ENCODE data around the gene AMHR2. TPM values are rescaled to one million over a fixed set of nuclear protein-coding genes. Genes with fewer than 3 reads are reported as not detected.

AMHR2 gene
- total RNA-seq, 1 experiment from 2014 or later, result not detected

DNA sequence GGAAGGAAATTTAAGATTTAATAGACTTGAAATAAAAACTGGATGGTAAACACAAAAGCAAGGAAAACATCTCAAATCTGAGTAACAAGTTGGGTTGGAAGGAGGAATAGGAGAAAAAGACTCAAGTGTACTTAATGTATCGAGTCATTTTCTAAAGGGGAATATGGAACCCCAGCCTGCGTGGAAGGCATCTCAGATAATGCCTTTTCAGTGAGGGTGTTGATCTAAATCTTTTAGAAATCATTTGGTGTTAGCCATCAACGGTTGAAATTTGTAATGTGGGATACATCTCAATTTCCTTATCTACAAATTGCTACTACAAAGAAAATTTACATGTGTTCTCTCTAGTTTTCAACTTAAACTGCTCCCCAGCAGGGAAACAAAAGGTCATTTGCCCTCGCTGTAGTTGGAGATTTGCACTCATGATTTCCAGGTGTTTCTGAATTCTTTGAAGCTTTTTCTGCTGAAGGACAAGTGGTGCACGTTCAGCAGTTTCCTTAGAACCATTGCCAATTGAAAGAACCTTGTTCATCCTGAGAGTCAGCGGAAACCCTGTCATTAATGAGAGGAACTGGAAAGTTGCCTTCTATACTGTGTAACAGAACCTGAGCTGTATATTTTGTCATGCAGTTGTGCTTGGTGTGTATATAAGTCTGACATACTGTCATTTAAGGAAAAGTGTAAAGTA lies 30.4 kb downstream of the AMHR2 start:
- ChIA-PET CTCF (no interaction called here), POLR2A (ENCODE audit: unreplicated experiment) (no interaction called here)
- DNase-seq, result no peak
- Histone ChIP-seq H3K27ac (no peak overlapping the region), H3K4me1 (replicated peaks; ENCODE audit: insufficient read depth) (peaks cover 16% of the 10 kb centered on the region), H3K79me2 (ENCODE audit: low read depth) (peaks cover 70% of the 10 kb centered on the region), H3K9me3 (ENCODE audit: insufficient read depth, low read depth) (no peaks in the 10 kb centered on the region), H3K9me2 (ENCODE audit: insufficient read depth) (no peaks in the 10 kb centered on the region), H3K4me2 (peak overlapping the region; percentile 82), H2AFZ (no peak overlapping the region), H4K20me1 (ENCODE audit: insufficient read depth) (peaks cover 66% of the 10 kb centered on the region), H3F3A (ENCODE audit: insufficient read depth, low read depth) (peaks cover 69% of the 10 kb centered on the region), H3K36me3 (ENCODE audit: low read depth) (peaks cover 55% of the 10 kb centered on the region), H3K4me3 (peak overlapping the region; percentile 84), H3K27me3 (ENCODE audit: insufficient read depth, low read depth) (no peaks in the 10 kb centered on the region)
- TF ChIP-seq, protein P1, sequence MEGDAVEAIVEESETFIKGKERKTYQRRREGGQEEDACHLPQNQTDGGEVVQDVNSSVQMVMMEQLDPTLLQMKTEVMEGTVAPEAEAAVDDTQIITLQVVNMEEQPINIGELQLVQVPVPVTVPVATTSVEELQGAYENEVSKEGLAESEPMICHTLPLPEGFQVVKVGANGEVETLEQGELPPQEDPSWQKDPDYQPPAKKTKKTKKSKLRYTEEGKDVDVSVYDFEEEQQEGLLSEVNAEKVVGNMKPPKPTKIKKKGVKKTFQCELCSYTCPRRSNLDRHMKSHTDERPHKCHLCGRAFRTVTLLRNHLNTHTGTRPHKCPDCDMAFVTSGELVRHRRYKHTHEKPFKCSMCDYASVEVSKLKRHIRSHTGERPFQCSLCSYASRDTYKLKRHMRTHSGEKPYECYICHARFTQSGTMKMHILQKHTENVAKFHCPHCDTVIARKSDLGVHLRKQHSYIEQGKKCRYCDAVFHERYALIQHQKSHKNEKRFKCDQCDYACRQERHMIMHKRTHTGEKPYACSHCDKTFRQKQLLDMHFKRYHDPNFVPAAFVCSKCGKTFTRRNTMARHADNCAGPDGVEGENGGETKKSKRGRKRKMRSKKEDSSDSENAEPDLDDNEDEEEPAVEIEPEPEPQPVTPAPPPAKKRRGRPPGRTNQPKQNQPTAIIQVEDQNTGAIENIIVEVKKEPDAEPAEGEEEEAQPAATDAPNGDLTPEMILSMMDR (conservative IDR thresholded peaks at IDR 0.05), result no peak
- no peak for TF ChIP-seq EZH2 (IDR thresholded peaks at IDR 0.05; ENCODE audit: low read depth)
- no TSS peak for BruUV-seq (replicated peaks)
- intact Hi-C loops (cut with micrococcal nuclease; ENCODE audit: unreplicated experiment), result loop anchor here (5.0 kb wide), 1 partner anchor 48 kb away; the partner anchor contains the start of gene TARBP2

DNA sequence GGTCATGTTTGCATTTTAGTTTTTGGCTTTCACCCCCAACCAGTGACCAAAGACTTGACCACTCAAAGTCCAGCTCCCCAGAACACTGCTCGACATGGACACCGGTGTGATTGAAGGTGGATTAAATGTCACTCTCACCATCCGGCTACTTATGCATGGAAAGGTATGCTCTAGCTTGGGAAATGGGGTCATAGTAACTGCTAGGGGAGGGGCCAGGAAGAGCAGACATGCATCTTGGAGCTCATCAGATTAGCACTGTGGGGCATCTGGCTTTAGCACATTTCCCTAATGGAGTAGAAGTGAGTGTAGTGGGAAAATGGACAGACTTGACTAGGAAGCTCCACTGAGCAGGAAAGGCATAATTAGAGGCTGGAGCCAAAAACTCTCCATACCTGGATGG lies 31.1 kb downstream of the AMHR2 start:
- ChIA-PET CTCF (no interaction called here), POLR2A (ENCODE audit: unreplicated experiment) (interaction anchor here (0.6 kb wide), 1 partner anchor 28 kb away, joined by 5 read pairs; no protein-coding TSS in a partner anchor)
- DNase-seq, result no peak
- Histone ChIP-seq H4K20me1 (ENCODE audit: insufficient read depth) (peaks cover 72% of the 10 kb centered on the region), H3K9me3 (ENCODE audit: insufficient read depth, low read depth) (no peaks in the 10 kb centered on the region), H3K27ac (no peak overlapping the region), H3K4me2 (no peak overlapping the region), H3K4me3 (no peak overlapping the region; the same call in 1 of the 2 replicates), H2AFZ (no peak overlapping the region), H3K9me2 (ENCODE audit: insufficient read depth) (no peaks in the 10 kb centered on the region), H3K4me1 (replicated peaks; ENCODE audit: insufficient read depth) (peaks cover 16% of the 10 kb centered on the region), H3F3A (ENCODE audit: insufficient read depth, low read depth) (peaks cover 66% of the 10 kb centered on the region), H3K79me2 (ENCODE audit: low read depth) (peaks cover 76% of the 10 kb centered on the region), H3K36me3 (ENCODE audit: low read depth) (peaks cover 61% of the 10 kb centered on the region), H3K27me3 (ENCODE audit: insufficient read depth, low read depth) (no peaks in the 10 kb centered on the region)
- BruUV-seq (replicated peaks), result no TSS peak
- intact Hi-C loops (cut with micrococcal nuclease; ENCODE audit: unreplicated experiment), result loop anchor here (5.0 kb wide), 1 partner anchor 48 kb away; the partner anchor contains the start of gene TARBP2
- TF ChIP-seq EZH2 (IDR thresholded peaks at IDR 0.05; ENCODE audit: low read depth), result no peak
- TF ChIP-seq, protein P1 (conservative IDR thresholded peaks at IDR 0.05), result no peak

DNA sequence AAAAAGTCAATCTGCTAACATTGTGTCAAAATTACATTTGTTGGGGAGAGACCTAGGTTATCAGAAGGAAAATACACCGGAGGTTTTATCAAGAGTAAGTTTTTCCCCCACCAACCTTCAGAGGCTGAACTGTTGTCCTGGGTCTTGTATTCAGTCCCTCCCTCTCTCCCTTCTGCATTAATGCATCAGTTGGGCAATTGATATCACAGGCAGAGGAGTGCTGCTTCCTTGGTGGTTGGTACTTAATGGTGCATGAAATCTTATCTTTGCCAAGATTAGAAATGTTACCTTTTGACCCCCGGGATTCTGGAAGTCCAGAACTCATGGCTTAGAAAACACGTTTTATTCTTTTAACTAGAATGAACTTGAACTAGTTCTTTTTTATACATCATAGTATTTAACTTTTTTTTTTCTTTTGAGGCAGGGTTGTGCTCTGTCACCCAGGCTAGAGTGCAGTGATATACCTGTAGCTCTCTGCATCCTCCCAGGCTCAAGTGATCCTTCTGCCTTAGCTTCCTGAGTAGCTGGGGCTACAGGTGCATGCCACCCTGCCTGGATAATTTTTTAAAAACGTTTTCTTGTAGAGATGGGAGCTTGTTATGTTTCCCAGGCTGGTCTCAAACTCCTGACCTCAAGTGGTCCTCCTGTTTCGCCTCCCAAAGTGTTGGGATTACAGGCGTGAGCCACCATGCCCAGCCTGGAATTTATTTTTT lies 33.2 kb downstream of the AMHR2 start:
- Histone ChIP-seq H3K27me3 (ENCODE audit: insufficient read depth, low read depth) (no peaks in the 10 kb centered on the region), H3K27ac (no peak overlapping the region), H3K4me3 (no peak overlapping the region), H2AFZ (no peak overlapping the region), H3F3A (ENCODE audit: insufficient read depth, low read depth) (peaks cover 76% of the 10 kb centered on the region), H3K79me2 (ENCODE audit: low read depth) (peaks cover 97% of the 10 kb centered on the region), H3K4me1 (replicated peaks; ENCODE audit: insufficient read depth) (peaks cover 13% of the 10 kb centered on the region), H3K4me2 (no peak overlapping the region), H3K9me2 (ENCODE audit: insufficient read depth) (no peaks in the 10 kb centered on the region), H3K9me3 (ENCODE audit: insufficient read depth, low read depth) (no peaks in the 10 kb centered on the region), H3K36me3 (ENCODE audit: low read depth) (peaks cover 82% of the 10 kb centered on the region), H4K20me1 (ENCODE audit: insufficient read depth) (peaks cover 93% of the 10 kb centered on the region)
- intact Hi-C loops (cut with micrococcal nuclease; ENCODE audit: unreplicated experiment), result no loop called here
- ChIA-PET POLR2A (ENCODE audit: unreplicated experiment) (interaction anchor here (0.7 kb wide), 1 partner anchor 18 kb away, joined by 4 read pairs; no protein-coding TSS in a partner anchor), CTCF (no interaction called here)
- no peak for DNase-seq
- no TSS peak for BruUV-seq (replicated peaks)
- no peak for TF ChIP-seq EZH2 (IDR thresholded peaks at IDR 0.05; ENCODE audit: low read depth)
- TF ChIP-seq, protein P1 (conservative IDR thresholded peaks at IDR 0.05), result no peak

Data from PC-9 (cell line).